ENCODE measurements around the gene SPPL2A. TPM values are rescaled to one million over a fixed set of nuclear protein-coding genes. Genes with fewer than 3 reads are reported as not detected.

Gene SPPL2A
- total RNA-seq, 1 experiment from 2014 or later = 34.4 TPM

DNA sequence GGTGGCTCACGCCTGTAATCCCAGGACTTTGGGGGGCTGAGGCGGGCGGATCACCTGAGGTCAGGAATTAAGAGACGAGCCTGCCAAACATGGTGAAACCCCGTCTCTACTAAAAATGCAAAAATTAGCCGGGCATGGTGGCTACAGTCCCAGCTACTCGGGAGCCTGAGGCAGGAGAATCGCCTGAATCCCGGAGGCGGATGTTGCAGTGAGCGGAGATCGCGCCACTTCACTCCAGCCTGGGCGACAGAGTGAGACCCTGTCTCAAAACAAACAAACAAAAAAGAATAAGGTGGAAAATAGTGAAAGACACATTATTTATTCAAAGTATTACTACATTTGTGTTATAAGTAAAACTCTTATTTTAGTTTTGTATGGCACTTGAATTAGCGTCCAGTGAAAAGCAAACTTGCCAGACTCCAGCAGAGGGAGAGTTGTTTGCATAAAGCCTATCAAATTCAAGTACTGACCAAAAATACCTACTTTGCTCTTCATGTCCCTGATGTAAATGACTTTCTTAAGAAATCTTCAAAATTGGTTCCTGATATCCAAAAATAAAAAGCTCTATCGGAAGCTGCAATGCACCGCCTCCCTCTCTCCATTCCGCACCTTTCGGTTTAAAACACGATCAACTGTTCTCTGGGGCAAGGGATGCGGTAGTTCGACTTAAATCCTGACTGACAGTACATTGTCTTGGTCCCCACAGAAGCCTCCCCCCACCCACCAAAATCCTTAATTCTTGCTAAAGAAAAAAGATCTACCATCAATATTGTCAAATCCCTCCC is 80.1 kb downstream of the SPPL2A start:
- Histone ChIP-seq H3K27me3 (ENCODE audit: low read length) (no peaks in the 10 kb centered on the region), H3K4me1 (ENCODE audit: insufficient read depth, low read length) (peaks cover 21% of the 10 kb centered on the region), H3K79me2 (ENCODE audit: low read length) (peaks cover 61% of the 10 kb centered on the region), H3K9ac (ENCODE audit: low read length) (peak overlapping the region; percentile 79), H3K4me3 (ENCODE audit: low read length) (peak overlapping the region; percentile 98), H3K9me2 (replicated peaks; ENCODE audit: low read length) (no peaks in the 10 kb centered on the region), H3F3A (ENCODE audit: low read length, unreplicated experiment) (no peaks in the 10 kb centered on the region), H3K36me3 (ENCODE audit: low read depth, low read length) (no peaks in the 10 kb centered on the region), H4K20me1 (ENCODE audit: low read length) (no peaks in the 10 kb centered on the region), H3K4me2 (ENCODE audit: low read length) (peak overlapping the region; percentile 93), H3K27ac (ENCODE audit: low read length) (no peak overlapping the region), H3K9me3 (ENCODE audit: low read length) (no peaks in the 10 kb centered on the region), H2AFZ (ENCODE audit: low read length) (peak overlapping the region; percentile 99; the same call in 1 of the 2 replicates)
- no peak for TF ChIP-seq EZH2 (IDR thresholded peaks at IDR 0.05; ENCODE audit: low read length, unreplicated experiment)
- TF ChIP-seq, protein P1, sequence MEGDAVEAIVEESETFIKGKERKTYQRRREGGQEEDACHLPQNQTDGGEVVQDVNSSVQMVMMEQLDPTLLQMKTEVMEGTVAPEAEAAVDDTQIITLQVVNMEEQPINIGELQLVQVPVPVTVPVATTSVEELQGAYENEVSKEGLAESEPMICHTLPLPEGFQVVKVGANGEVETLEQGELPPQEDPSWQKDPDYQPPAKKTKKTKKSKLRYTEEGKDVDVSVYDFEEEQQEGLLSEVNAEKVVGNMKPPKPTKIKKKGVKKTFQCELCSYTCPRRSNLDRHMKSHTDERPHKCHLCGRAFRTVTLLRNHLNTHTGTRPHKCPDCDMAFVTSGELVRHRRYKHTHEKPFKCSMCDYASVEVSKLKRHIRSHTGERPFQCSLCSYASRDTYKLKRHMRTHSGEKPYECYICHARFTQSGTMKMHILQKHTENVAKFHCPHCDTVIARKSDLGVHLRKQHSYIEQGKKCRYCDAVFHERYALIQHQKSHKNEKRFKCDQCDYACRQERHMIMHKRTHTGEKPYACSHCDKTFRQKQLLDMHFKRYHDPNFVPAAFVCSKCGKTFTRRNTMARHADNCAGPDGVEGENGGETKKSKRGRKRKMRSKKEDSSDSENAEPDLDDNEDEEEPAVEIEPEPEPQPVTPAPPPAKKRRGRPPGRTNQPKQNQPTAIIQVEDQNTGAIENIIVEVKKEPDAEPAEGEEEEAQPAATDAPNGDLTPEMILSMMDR (conservative IDR thresholded peaks at IDR 0.05; ENCODE audit: low read depth, low read length) = no peak
- no peak for TF ChIP-seq EZH2phosphoT487 (IDR thresholded peaks at IDR 0.05; ENCODE audit: borderline replicate concordance, low read length)
- CTCF ChIA-PET = interaction anchor here (0.6 kb wide), 1 partner anchor 162 kb away, joined by 3 read pairs; no protein-coding TSS in a partner anchor
- no TSS peak for BruUV-seq (replicated peaks)
- no peak for ATAC-seq
- intact Hi-C loops (cut with micrococcal nuclease) = loop anchor here (5.0 kb wide), 1 partner anchor 82 kb away; the partner anchor contains the start of gene SPPL2A
- peak; percentile 2 for DNase-seq
- POLR2A ChIA-PET (ENCODE audit: unreplicated experiment) = no interaction called here

DNA sequence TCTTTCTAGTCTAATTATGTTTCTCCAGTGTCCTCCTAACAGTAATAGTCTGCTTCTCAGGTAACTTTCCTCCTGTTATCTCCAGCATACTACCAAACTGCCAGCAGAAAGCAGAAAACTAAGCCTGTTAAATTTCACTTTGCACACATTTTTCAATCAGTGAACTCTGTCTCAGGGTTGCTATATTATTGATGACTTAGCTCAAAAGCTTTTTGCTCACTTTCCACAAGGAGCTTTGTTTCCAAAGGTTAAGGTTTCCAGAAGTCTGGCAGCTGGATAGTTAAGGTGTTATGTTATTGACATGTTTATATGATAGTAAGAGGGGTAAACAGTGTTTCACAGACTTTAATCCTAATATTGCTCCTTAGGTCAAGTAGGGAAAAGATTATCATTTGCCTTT is 84.0 kb downstream of the SPPL2A start:
- H3K79me2 ChIP-seq (ENCODE audit: low read length) = peaks cover 96% of the 10 kb centered on the region
- H3K9me3 ChIP-seq (ENCODE audit: low read length) = no peaks in the 10 kb centered on the region
- POLR2A ChIA-PET (ENCODE audit: unreplicated experiment) = no interaction called here
- H3K27ac ChIP-seq (ENCODE audit: low read length) = no peak overlapping the region
- CTCF ChIA-PET = no interaction called here
- H2AFZ ChIP-seq (ENCODE audit: low read length) = no peak overlapping the region
- TF ChIP-seq EZH2phosphoT487 (IDR thresholded peaks at IDR 0.05; ENCODE audit: borderline replicate concordance, low read length) = no peak
- no peak for TF ChIP-seq EZH2 (IDR thresholded peaks at IDR 0.05; ENCODE audit: low read length, unreplicated experiment)
- TF ChIP-seq, protein P1 (conservative IDR thresholded peaks at IDR 0.05; ENCODE audit: low read depth, low read length) = no peak
- no peaks in the 10 kb centered on the region for H4K20me1 ChIP-seq (ENCODE audit: low read length)
- DNase-seq (no peak), ATAC-seq (no peak)
- no peaks in the 10 kb centered on the region for H3K27me3 ChIP-seq (ENCODE audit: low read length)
- H3K9me2 ChIP-seq (replicated peaks; ENCODE audit: low read length) = no peaks in the 10 kb centered on the region
- no peak overlapping the region for H3K4me3 ChIP-seq (ENCODE audit: low read length)
- no peaks in the 10 kb centered on the region for H3K36me3 ChIP-seq (ENCODE audit: low read depth, low read length)
- H3K4me2 ChIP-seq (ENCODE audit: low read length) = no peak overlapping the region
- H3K4me1 ChIP-seq (ENCODE audit: insufficient read depth, low read length) = peaks cover 7% of the 10 kb centered on the region
- no peak overlapping the region for H3K9ac ChIP-seq (ENCODE audit: low read length)
- no peaks in the 10 kb centered on the region for H3F3A ChIP-seq (ENCODE audit: low read length, unreplicated experiment)
- BruUV-seq (replicated peaks) = no TSS peak
- intact Hi-C loops (cut with micrococcal nuclease) = no loop called here

All from PC-3 (cell line).